HG02642 (cell line): Measurements from ENCODE around the gene TYROBP.
"Not testable (repeated sequence)": the region's sequence is repeated elsewhere in the genome, so short reads cannot be mapped to it uniquely, and the experiment has no call there.

Experiments used
- ATAC-seq: cut with Tn5 transposase; IDR thresholded peaks from one replicate; pipeline ENCODE4 v1.9.1; 2021; ENCODE audit warnings: mild to moderate bottlenecking; ENCODE audit not compliant: unreplicated experiment, poor library complexity

Gene TYROBP

GRCh38 chr19:35932291-35932936 lies 24.3 kb upstream of the TYROBP start:
- ATAC-seq = no peak

GRCh38 chr19:35931874-35932202 lies 23.7 kb upstream of the TYROBP start:
- no peak for ATAC-seq

GRCh38 chr19:35931161-35931873 lies 23.2 kb upstream of the TYROBP start:
- peak; percentile 96 for ATAC-seq

- no peak for ATAC-seq
Observed at GRCh38 chr19:35929876-35930275, 21.8 kb upstream of the TYROBP start.

GRCh38 chr19:35928507-35928906 lies 20.4 kb upstream of the TYROBP start:
- ATAC-seq = no peak

- no peak for ATAC-seq
Observed at GRCh38 chr19:35925501-35925900, 17.4 kb upstream of the TYROBP start.

GRCh38 chr19:35921012-35921411 lies 12.9 kb upstream of the TYROBP start:
- ATAC-seq = no peak

GRCh38 chr19:35919306-35919705 lies 11.2 kb upstream of the TYROBP start:
- no peak for ATAC-seq

- ATAC-seq = no peak
Observed at GRCh38 chr19:35915443-35915842, 7.3 kb upstream of the TYROBP start.

GRCh38 chr19:35913589-35913988 lies 5.5 kb upstream of the TYROBP start:
- ATAC-seq = no peak

- no peak for ATAC-seq
Observed at GRCh38 chr19:35911790-35912189, 3.7 kb upstream of the TYROBP start.

GRCh38 chr19:35911173-35911572 lies 3.1 kb upstream of the TYROBP start:
- ATAC-seq = no peak

GRCh38 chr19:35910355-35910754 lies 2.3 kb upstream of the TYROBP start:
- not testable (repeated sequence) for ATAC-seq

GRCh38 chr19:35909684-35910035 lies 1.6 kb upstream of the TYROBP start:
- ATAC-seq = no peak

- no peak for ATAC-seq
Observed at GRCh38 chr19:35908973-35909683, 1.0 kb upstream of the TYROBP start.

- ATAC-seq = no peak
Observed at GRCh38 chr19:35907377-35907745, 734 bp downstream of the TYROBP start.

- no peak for ATAC-seq
Observed at GRCh38 chr19:35905178-35905727, 2.8 kb downstream of the TYROBP start.

GRCh38 chr19:35904311-35905068 lies 3.6 kb downstream of the TYROBP start:
- ATAC-seq = no peak

GRCh38 chr19:35903550-35904179 lies 4.4 kb downstream of the TYROBP start:
- peak; percentile 38 for ATAC-seq

GRCh38 chr19:35902870-35903475 lies 5.1 kb downstream of the TYROBP start:
- ATAC-seq = no peak
